HCT116 (cell line): Measurements from ENCODE around the gene MCM9.

Experiments used
- CTCF ChIP-seq, 3 experiments: fragments of 200-600 bp in 1 of 3; sonication (generic) in 1 of 3; IDR thresholded peaks in 2 of 3; conservative IDR thresholded peaks in 1 of 3; 2 replicates each; pipeline ENCODE4 v1.5.1; 2012 to 2017; ENCODE audit warnings: low read depth in 2 of 3, low read length in 2 of 3, antibody characterized with exemption in 1 of 3, borderline replicate concordance in 1 of 3, control low read depth in 1 of 3, mild to moderate bottlenecking in 1 of 3, mixed read lengths in 1 of 3, mixed run types in 1 of 3, moderate library complexity in 1 of 3; ENCODE audit not compliant: insufficient read depth in 1 of 3
- EGR1 ChIP-seq: IDR thresholded peaks from 2 replicates; pipeline ENCODE4 v1.6.1; 2012; ENCODE audit warnings: low read depth
- EZH2 ChIP-seq: fragments of 200-600 bp; sonication (generic); IDR thresholded peaks from 2 replicates; pipeline ENCODE4 v1.6.1; 2017; ENCODE audit warnings: antibody characterized with exemption, mixed run types
- MAX ChIP-seq: IDR thresholded peaks from 2 replicates; pipeline ENCODE4 v1.6.1; 2012
- POLR2A ChIP-seq: IDR thresholded peaks from 2 replicates; pipeline ENCODE4 v1.7.0; 2011; ENCODE audit warnings: borderline replicate concordance; ENCODE audit not compliant: insufficient read depth, insufficient read length; ENCODE audit errors: extremely low read depth
- POLR2AphosphoS5 ChIP-seq: IDR thresholded peaks from 2 replicates; pipeline ENCODE4 v1.6.1; 2011; ENCODE audit warnings: mild to moderate bottlenecking, low read depth, low read length, moderate library complexity

- TF ChIP-seq EGR1 (no peak), CTCF (IDR thresholded peaks at IDR 0.05 in 2 of 3, conservative IDR thresholded peaks at IDR 0.05 in 1 of 3; ENCODE audit: borderline replicate concordance in 1 of 3, insufficient read depth in 1 of 3, low read depth in 2 of 3, low read length in 2 of 3) (no peak), POLR2A (no peak), EZH2 (no peak), POLR2AphosphoS5 (no peak), MAX (no peak)
Observed at GRCh38 chr6:118908441-118908840, 26.5 kb downstream of the MCM9 start.
